Transverse colon (tissue), 3 donors: ENCODE results near the gene SLC35F1.

Source experiments
- CTCF ChIP-seq, 5 experiments: fragments of 200-600 bp in 3 of 5; fragments of 450-650 bp in 2 of 5; sonication (generic) in 3 of 5; IDR thresholded peaks; 1 replicate in 2 of 5; 2 replicates in 3 of 5; pipeline ENCODE4 v1.5.1; 2016 to 2017; ENCODE audit warnings: antibody characterized with exemption in 5 of 5, inconsistent platforms in 3 of 5, mild to moderate bottlenecking in 2 of 5, moderate library complexity in 1 of 5
- POLR2A ChIP-seq: fragments of 450-650 bp; IDR thresholded peaks from one replicate; pipeline ENCODE4 v1.6.1; 2016; ENCODE audit warnings: antibody characterized with exemption, mild to moderate bottlenecking, moderate library complexity

- TF ChIP-seq CTCF (IDR thresholded peaks at IDR 0.05) (no peak), POLR2A (no peak)
Measured at GRCh38 chr6:118277631-118278030, 370.6 kb downstream of the SLC35F1 start.
